Heart left ventricle (tissue), 16 donors: ENCODE results near the gene CACNA2D3. TPM values are rescaled to one million over a fixed set of nuclear protein-coding genes. Genes with fewer than 3 reads are reported as not detected.

ENCODE experiments used
- ATAC-seq, 4 donors: fragments of 200-7000 bp; cut with Tn5 transposase; one replicate each; pipeline ENCODE4 v1.9.1; 2020 to 2022; ENCODE audit warnings: moderate library complexity in 4 of 4, mild to moderate bottlenecking in 3 of 4, moderate number of reproducible peaks in 1 of 4
- DNase-seq, 5 donors: peaks; one replicate each; pipeline ENCODE4 v3.0.0-alpha.2; 2020
- H3K27ac ChIP-seq, 12 donors: fragments of 200-600 bp; sonication (generic) in 4 of 12; one replicate each; pipeline versions ENCODE4 v1.5.0 to v1.8.0; 2016 to 2022; ENCODE audit warnings: mild to moderate bottlenecking in 2 of 12
- H3K27me3 ChIP-seq, 9 donors: fragments of 200-600 bp; sonication (generic) in 2 of 9; one replicate each; pipeline versions ENCODE4 v1.5.1 to v1.8.0; 2016 to 2022; ENCODE audit warnings: mild to moderate bottlenecking in 3 of 9
- H3K36me3 ChIP-seq, 9 donors: fragments of 200-600 bp; sonication (generic) in 2 of 9; one replicate each; pipeline versions ENCODE4 v1.5.0 to v1.8.0; 2018 to 2022; ENCODE audit warnings: mild to moderate bottlenecking in 2 of 9
- H3K4me1 ChIP-seq, 12 donors: fragments of 200-600 bp; sonication (generic) in 4 of 12; one replicate each; pipeline versions ENCODE4 v1.5.0 to v1.8.0; 2016 to 2022; ENCODE audit warnings: mild to moderate bottlenecking in 3 of 12
- H3K4me3 ChIP-seq, 12 donors: fragments of 200-600 bp; sonication (generic) in 4 of 12; one replicate each; pipeline versions ENCODE4 v1.5.0 to v1.8.0; 2017 to 2022; ENCODE audit warnings: mild to moderate bottlenecking in 9 of 12, moderate library complexity in 4 of 12
- H3K9me3 ChIP-seq, 12 donors: fragments of 200-600 bp; sonication (generic) in 4 of 12; one replicate each; pipeline versions ENCODE4 v1.5.0 to v1.8.0; 2016 to 2022; ENCODE audit warnings: mild to moderate bottlenecking in 1 of 12
- POLR2A ChIP-seq, 2 donors: fragments of 450-650 bp; IDR thresholded peaks; one replicate each; pipeline ENCODE4 v1.6.1; 2017; ENCODE audit warnings: antibody characterized with exemption in 2 of 2, mild to moderate bottlenecking in 2 of 2, moderate library complexity in 2 of 2
- WGBS, 4 donors: extraction: QIAGEN DNeasy Blood & Tissue Kit in 2 of 4; methylation state at CpG; one replicate each; pipeline versions ENCODE4 v1.1.5 to v1.1.7; 2013 to 2018; 5-methylcytosine and 5-hydroxymethylcytosine counted together
- intact Hi-C, 10 donors: fragments of 100-400 bp; cut with DNase I; formaldehyde crosslinking; loops; one replicate each; pipeline versions ENCODE4 v1.11.1 to v1.14.2; 2022
- polyA plus RNA-seq, 2 donors: library from polyadenylated mRNA; stranded (reverse); fragments of 200-250 nt; gene quantifications; one replicate each; pipeline ENCODE4 v1.2.3, GENCODE V29; 2013
- total RNA-seq, 9 donors: library from RNA; depleted of rRNA in 2 of 9; stranded (reverse); fragments of >200 nt in 2 of 9; fragmentation: NEBNext Ultra II Directional in 3 of 9; extraction: Animal tissue kit (Norgen Biotek cat#: 25700) in 3 of 9; gene quantifications; one replicate each; pipeline versions ENCODE4 v1.1.0 to v1.2.4, GENCODE V29; 2016 to 2023
- TF ChIP-seq, protein P1 (sequence below), 12 donors: fragments of 200-600 bp; sonication (generic) in 4 of 12; IDR thresholded peaks; one replicate each; pipeline versions ENCODE4 v1.5.0 to v1.8.0; 2018 to 2022; ENCODE audit warnings: antibody characterized with exemption in 12 of 12, mild to moderate bottlenecking in 5 of 12
- donor health status: ischemic (EF 13 %, LVEDD 7.1; RV severe dilation, severe dysfunction).
- donor health status: healthy with polysubstance abuse.
- donor health status: DM: no; HTN: yes; CAD: no.
- donor health status: DM: no; HTN: no; CAD: no.
- donor health status: ischemic (EF 25% LVEDD 6.9; RV normal size, moderate dysfunction).
- donor health status: ischemic (EF 25% LVEDD 5.7; RV mildly dilated, moderate dysfunction).
- donor health status: healthy.
- donor health status: DM: yes; HTN: yes; CAD: no.
- donor health status: ischemic (EF 35%, LVEDD 5.7; RV mildly dilated, moderate dysfunction).
- donor health status: nonischemic (EF 11% LVEDD 7.7; RV severe dilation, severe dysfunction).
- donor health status: DM: yes; HTN: yes; CAD: no.
- donor health status: PGD.
- donor health status: ischemic (EF 29% LVEDD 5.4; RV normal size, mild dysfunction).
- donor health status: nonischemic (EF 23%, LVEDD 6.1; RV moderate dilation, normal function).

Gene CACNA2D3
- total and polyA plus RNA-seq, 11 donors, result 0.17 to 25.1 (median 12.8) TPM

DNA sequence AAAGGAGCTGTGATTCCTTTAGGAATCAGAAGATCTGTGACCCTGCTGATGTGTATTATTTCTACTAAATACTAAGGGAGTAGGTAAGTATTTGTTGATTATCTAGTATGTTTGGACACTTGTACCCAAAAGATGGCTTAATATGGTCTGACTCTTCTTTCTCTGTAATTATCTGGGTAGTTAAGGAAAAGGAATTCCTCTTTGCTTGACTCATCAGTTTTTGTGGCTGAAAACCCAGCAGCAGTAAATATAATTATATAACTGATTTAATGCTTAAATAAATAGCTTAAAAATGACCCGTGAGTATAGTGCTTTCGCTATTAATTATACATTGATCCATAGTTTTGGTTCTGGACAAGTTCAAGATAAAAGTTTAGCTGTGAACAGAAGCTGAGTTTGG lies 649.7 kb downstream of the CACNA2D3 start:
- DNase-seq (no peak), ATAC-seq (no peak)
- intact Hi-C loops, result no loop called here
- Histone ChIP-seq H3K27ac (no peak overlapping the region), H3K4me3 (no peak overlapping the region), H3K36me3 (no peaks in the 10 kb centered on the region), H3K27me3 (no peaks in the 10 kb centered on the region), H3K4me1 (no peaks in the 10 kb centered on the region), H3K9me3 (no peaks in the 10 kb centered on the region)
- no peak for TF ChIP-seq POLR2A (IDR thresholded peaks at IDR 0.05)
- TF ChIP-seq, protein P1, sequence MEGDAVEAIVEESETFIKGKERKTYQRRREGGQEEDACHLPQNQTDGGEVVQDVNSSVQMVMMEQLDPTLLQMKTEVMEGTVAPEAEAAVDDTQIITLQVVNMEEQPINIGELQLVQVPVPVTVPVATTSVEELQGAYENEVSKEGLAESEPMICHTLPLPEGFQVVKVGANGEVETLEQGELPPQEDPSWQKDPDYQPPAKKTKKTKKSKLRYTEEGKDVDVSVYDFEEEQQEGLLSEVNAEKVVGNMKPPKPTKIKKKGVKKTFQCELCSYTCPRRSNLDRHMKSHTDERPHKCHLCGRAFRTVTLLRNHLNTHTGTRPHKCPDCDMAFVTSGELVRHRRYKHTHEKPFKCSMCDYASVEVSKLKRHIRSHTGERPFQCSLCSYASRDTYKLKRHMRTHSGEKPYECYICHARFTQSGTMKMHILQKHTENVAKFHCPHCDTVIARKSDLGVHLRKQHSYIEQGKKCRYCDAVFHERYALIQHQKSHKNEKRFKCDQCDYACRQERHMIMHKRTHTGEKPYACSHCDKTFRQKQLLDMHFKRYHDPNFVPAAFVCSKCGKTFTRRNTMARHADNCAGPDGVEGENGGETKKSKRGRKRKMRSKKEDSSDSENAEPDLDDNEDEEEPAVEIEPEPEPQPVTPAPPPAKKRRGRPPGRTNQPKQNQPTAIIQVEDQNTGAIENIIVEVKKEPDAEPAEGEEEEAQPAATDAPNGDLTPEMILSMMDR (IDR thresholded peaks at IDR 0.05), result no peak
- 85 to 93% (median 88%) methylated on average over 2 of the region's 2 CpGs for WGBS, 4 donors

DNA sequence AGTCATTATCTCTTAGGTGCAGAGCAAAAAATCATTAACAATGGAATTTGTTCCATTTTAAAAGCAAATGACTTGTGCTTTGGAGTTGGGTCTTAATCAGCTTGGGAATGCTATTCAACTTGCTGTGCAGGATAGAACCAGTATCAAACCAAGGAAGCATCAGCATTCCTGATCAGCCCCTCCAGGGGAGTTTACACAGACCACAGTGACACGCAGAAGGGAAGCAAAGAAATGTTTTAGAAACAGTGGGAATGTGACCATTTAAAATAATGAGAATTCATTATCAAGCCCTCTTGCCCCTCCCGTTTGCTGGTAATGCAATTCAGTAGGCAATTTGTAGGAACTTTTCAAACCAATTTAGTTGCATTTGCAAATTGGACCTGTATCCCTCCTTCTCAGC lies 650.4 kb downstream of the CACNA2D3 start:
- no peaks in the 10 kb centered on the region for H3K4me1 ChIP-seq

DNA sequence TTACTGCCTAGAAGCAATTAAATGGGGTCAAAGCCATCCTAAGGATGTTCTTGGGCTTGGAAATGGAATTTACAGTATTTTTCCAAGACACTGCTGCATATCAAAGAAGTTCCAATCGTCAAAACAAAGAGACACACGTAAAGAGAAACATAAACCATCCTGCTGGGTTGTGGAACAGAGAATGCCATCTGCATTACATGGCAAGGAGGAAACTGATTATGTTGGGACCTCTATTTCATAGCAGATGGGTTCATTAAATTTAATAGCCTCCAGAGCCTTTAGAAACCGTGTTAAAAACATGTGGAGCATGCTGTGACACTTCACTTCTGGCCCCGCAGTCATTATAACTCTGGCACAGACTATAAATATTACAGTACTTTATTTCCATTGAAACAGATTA lies 650.9 kb downstream of the CACNA2D3 start:
- intact Hi-C loops, result no loop called here
- Histone ChIP-seq H3K4me3 (no peak overlapping the region), H3K27me3 (no peaks in the 10 kb centered on the region), H3K36me3 (no peaks in the 10 kb centered on the region), H3K9me3 (no peaks in the 10 kb centered on the region), H3K4me1 (no peaks in the 10 kb centered on the region), H3K27ac (no peak overlapping the region)
- ATAC-seq, result no peak
- no peak for DNase-seq
- no peak for TF ChIP-seq POLR2A (IDR thresholded peaks at IDR 0.05)
- TF ChIP-seq, protein P1 (IDR thresholded peaks at IDR 0.05), result no peak
- 56 to 69% (median 66%) methylated on average over 4 of the region's 4 CpGs for WGBS, 4 donors

More for the DNA sequence above, 650.4 kb downstream of the CACNA2D3 start:
- WGBS, 4 donors, result 66 to 74% (median 68%) methylated on average over 2 of the region's 2 CpGs
- Histone ChIP-seq H3K9me3 (no peaks in the 10 kb centered on the region), H3K36me3 (no peaks in the 10 kb centered on the region), H3K27ac (no peak overlapping the region), H3K4me3 (no peak overlapping the region), H3K27me3 (no peaks in the 10 kb centered on the region)
- intact Hi-C loops, result no loop called here
- DNase-seq (no peak), ATAC-seq (no peak)
- TF ChIP-seq, protein P1 (IDR thresholded peaks at IDR 0.05), result no peak
- no peak for TF ChIP-seq POLR2A (IDR thresholded peaks at IDR 0.05)

DNA sequence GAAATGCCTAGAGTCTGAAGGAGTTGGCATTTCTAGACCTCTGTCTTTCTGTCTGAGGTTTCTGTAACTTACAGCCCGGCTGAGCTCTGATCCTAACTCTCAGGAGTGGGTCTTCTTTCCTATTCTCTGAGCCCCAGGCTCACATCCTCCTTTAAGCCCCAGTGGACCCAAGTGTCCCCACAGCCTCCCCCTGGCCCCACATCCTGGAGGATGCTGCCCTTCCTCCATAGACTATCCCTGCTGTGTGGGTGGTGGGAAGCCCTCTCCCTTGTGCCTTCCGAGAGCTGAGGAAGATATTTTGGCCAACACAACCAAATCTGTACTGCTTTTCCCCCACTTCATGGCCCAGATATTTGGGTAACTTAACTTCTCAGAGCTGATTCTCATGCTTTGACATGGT lies 654.2 kb downstream of the CACNA2D3 start:
- DNase-seq (no peak), ATAC-seq (no peak)
- no peaks in the 10 kb centered on the region for H3K9me3 ChIP-seq
- no peaks in the 10 kb centered on the region for H3K36me3 ChIP-seq
- H3K4me1 ChIP-seq, result no peaks in the 10 kb centered on the region
- intact Hi-C loops, result no loop called here
- no peak overlapping the region for H3K4me3 ChIP-seq
- no peak overlapping the region for H3K27ac ChIP-seq
- 74 to 91% (median 83%) methylated on average over 2 of the region's 2 CpGs for WGBS, 4 donors
- H3K27me3 ChIP-seq, result no peaks in the 10 kb centered on the region
- TF ChIP-seq, protein P1 (IDR thresholded peaks at IDR 0.05), result no peak
- no peak for TF ChIP-seq POLR2A (IDR thresholded peaks at IDR 0.05)
